Activated CD4-positive, CD25-positive, alpha-beta regulatory T cell treated with anti-CD3 and anti-CD28 coated beads, Interleukin-2, amount 50 U/mL, for 16 hours (primary cell): Measurements from ENCODE around the gene NKD1.

Source experiments
- DNase-seq: peaks from one replicate; pipeline ENCODE4 v3.0.0-alpha.2; 2020; ENCODE audit warnings: low read depth, low spot score

The NKD1 gene

GRCh38 chr16:50558913-50559312, 10.7 kb downstream of the NKD1 start:
- no peak for DNase-seq

GRCh38 chr16:50559342-50559741, 11.1 kb downstream of the NKD1 start:
- no peak for DNase-seq

- DNase-seq, result no peak
These were observed 11.8 kb downstream of the NKD1 start for GRCh38 chr16:50559804-50560514.

- DNase-seq, result no peak
These were observed 13.0 kb downstream of the NKD1 start for GRCh38 chr16:50560903-50561863.

- DNase-seq, result no peak
These were observed 14.5 kb downstream of the NKD1 start for GRCh38 chr16:50562657-50563056.

GRCh38 chr16:50563989-50564388, 15.8 kb downstream of the NKD1 start:
- DNase-seq, result no peak

- no peak for DNase-seq
These were observed 17.2 kb downstream of the NKD1 start for GRCh38 chr16:50565428-50565827.

GRCh38 chr16:50566014-50566962, 18.1 kb downstream of the NKD1 start:
- no peak for DNase-seq

GRCh38 chr16:50567651-50568050, 19.5 kb downstream of the NKD1 start:
- DNase-seq, result no peak

- DNase-seq, result no peak
These were observed 20.1 kb downstream of the NKD1 start for GRCh38 chr16:50568187-50568815.

- DNase-seq, result no peak
These were observed 22.2 kb downstream of the NKD1 start for GRCh38 chr16:50570354-50570753.

- DNase-seq, result no peak
These were observed 22.8 kb downstream of the NKD1 start for GRCh38 chr16:50570808-50571598.

- DNase-seq, result no peak
These were observed 23.6 kb downstream of the NKD1 start for GRCh38 chr16:50571786-50572185.

GRCh38 chr16:50572700-50573099, 24.5 kb downstream of the NKD1 start:
- DNase-seq, result no peak

GRCh38 chr16:50573279-50573678, 25.1 kb downstream of the NKD1 start:
- no peak for DNase-seq

- DNase-seq, result no peak
These were observed 25.9 kb downstream of the NKD1 start for GRCh38 chr16:50573947-50574744.

GRCh38 chr16:50574745-50575136, 26.5 kb downstream of the NKD1 start:
- no peak for DNase-seq

GRCh38 chr16:50575743-50576142, 27.5 kb downstream of the NKD1 start:
- no peak for DNase-seq

- DNase-seq, result no peak
These were observed 28.4 kb downstream of the NKD1 start for GRCh38 chr16:50576403-50577113.
